ENCODE measurements around the gene ABHD6. TPM values are rescaled to one million over a fixed set of nuclear protein-coding genes. Genes with fewer than 3 reads are reported as not detected.
"Not testable (repeated sequence)": the region's sequence is repeated elsewhere in the genome, so short reads cannot be mapped to it uniquely, and the experiment has no call there.

The ABHD6 gene
- total RNA-seq, 2 experiments from 2014 or later, result 3.3 to 3.7 TPM

- DNase-seq (no peak), ATAC-seq (no peak)
- POLR2A ChIA-PET, result interaction anchor here (0.8 to 4.0 kb wide), 4 partner anchors 9 to 28 kb away, joined by 3 to 16 read pairs (median 4); partner anchors contain the start of genes HTD2 and RPP14
- H3K27me3 Mint-ChIP-seq, result no peaks in the 10 kb centered on the region
- TF ChIP-seq, protein P1, sequence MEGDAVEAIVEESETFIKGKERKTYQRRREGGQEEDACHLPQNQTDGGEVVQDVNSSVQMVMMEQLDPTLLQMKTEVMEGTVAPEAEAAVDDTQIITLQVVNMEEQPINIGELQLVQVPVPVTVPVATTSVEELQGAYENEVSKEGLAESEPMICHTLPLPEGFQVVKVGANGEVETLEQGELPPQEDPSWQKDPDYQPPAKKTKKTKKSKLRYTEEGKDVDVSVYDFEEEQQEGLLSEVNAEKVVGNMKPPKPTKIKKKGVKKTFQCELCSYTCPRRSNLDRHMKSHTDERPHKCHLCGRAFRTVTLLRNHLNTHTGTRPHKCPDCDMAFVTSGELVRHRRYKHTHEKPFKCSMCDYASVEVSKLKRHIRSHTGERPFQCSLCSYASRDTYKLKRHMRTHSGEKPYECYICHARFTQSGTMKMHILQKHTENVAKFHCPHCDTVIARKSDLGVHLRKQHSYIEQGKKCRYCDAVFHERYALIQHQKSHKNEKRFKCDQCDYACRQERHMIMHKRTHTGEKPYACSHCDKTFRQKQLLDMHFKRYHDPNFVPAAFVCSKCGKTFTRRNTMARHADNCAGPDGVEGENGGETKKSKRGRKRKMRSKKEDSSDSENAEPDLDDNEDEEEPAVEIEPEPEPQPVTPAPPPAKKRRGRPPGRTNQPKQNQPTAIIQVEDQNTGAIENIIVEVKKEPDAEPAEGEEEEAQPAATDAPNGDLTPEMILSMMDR (IDR thresholded peaks at IDR 0.05), result no peak
- no peaks in the 10 kb centered on the region for H3K9me3 Mint-ChIP-seq
- peaks cover 31% of the 10 kb centered on the region for H3K4me1 Mint-ChIP-seq (ENCODE audit: low read depth)
- H3K27ac Mint-ChIP-seq, result peak overlapping the region; percentile 92
- intact Hi-C loops (cut with micrococcal nuclease), result no loop called here
- peaks cover 15% of the 10 kb centered on the region for H3K36me3 Mint-ChIP-seq (ENCODE audit: low read depth)
- H3K4me3 Mint-ChIP-seq, result peak overlapping the region; percentile 92
- CTCF ChIA-PET, result interaction anchor here (0.6 to 7.2 kb wide), 7 partner anchors 10 to 170 kb away, joined by 3 to 44 read pairs (median 5); partner anchors contain the start of genes HTD2 and RPP14
These were observed 98.0 kb downstream of the ABHD6 start for GRCh38 chr3:58335652-58335947.

GRCh38 chr3:58336135-58336882 lies 98.7 kb downstream of the ABHD6 start:
- no peaks in the 10 kb centered on the region for H3K27me3 Mint-ChIP-seq
- DNase-seq (no peak), ATAC-seq (no peak)
- POLR2A ChIA-PET, result interaction anchor here (0.6 to 1.4 kb wide), 5 partner anchors 9 to 18 kb away, joined by 3 to 4 read pairs (median 4); no protein-coding TSS in a partner anchor
- H3K4me3 Mint-ChIP-seq, result no peak overlapping the region
- CTCF ChIA-PET, result interaction anchor here (0.9 to 7.2 kb wide), 6 partner anchors 10 to 171 kb away, joined by 3 to 44 read pairs (median 6); partner anchors contain the start of genes HTD2 and RPP14
- peaks cover 19% of the 10 kb centered on the region for H3K36me3 Mint-ChIP-seq (ENCODE audit: low read depth)
- intact Hi-C loops (cut with micrococcal nuclease), result no loop called here
- TF ChIP-seq, protein P1 (IDR thresholded peaks at IDR 0.05), result no peak
- H3K27ac Mint-ChIP-seq, result no peak overlapping the region
- H3K9me3 Mint-ChIP-seq, result no peaks in the 10 kb centered on the region
- H3K4me1 Mint-ChIP-seq (ENCODE audit: low read depth), result peaks cover 32% of the 10 kb centered on the region

DNA sequence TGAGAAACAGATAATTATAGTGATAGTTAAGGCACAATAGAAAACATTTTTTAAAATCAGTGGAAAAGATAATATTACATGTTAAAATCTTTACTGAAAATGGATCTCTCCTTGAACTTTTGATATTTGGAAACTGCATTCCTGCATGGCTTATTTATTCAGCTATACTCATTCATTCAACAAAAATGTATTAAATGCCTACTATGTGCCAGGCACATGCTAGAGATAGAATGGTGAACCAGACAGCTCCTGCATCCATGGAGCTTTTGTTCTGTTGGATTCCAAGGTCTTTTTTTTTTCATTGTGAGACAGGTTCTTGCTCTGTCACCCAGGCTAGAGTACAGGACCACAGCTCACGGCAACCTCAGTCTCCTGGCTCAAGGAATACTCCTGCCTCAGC lies 99.6 kb downstream of the ABHD6 start:
- intact Hi-C loops (cut with micrococcal nuclease), result no loop called here
- no peak for DNase-seq
- Mint-ChIP-seq H3K27ac (no peak overlapping the region), H3K36me3 (ENCODE audit: low read depth) (peaks cover 19% of the 10 kb centered on the region), H3K9me3 (no peaks in the 10 kb centered on the region), H3K27me3 (no peaks in the 10 kb centered on the region), H3K4me1 (ENCODE audit: low read depth) (peaks cover 32% of the 10 kb centered on the region), H3K4me3 (no peak overlapping the region)
- ChIA-PET POLR2A (interaction anchor here (1.1 kb wide), 1 partner anchor 13 kb away, joined by 3 read pairs; no protein-coding TSS in a partner anchor), CTCF (interaction anchor here (1.4 to 7.2 kb wide), 5 partner anchors 11 to 160 kb away, joined by 4 to 44 read pairs (median 8); partner anchors contain the start of genes HTD2 and RPP14)
- ATAC-seq, result no peak
- TF ChIP-seq, protein P1 (IDR thresholded peaks at IDR 0.05), result no peak

- H3K27me3 Mint-ChIP-seq; DNase-seq; H3K27ac Mint-ChIP-seq; intact Hi-C loops (cut with micrococcal nuclease); ATAC-seq; H3K4me3 Mint-ChIP-seq; POLR2A ChIA-PET; H3K9me3 Mint-ChIP-seq: not testable (repeated sequence)
- peaks cover 28% of the 10 kb centered on the region for H3K4me1 Mint-ChIP-seq (ENCODE audit: low read depth)
- CTCF ChIA-PET, result interaction anchor here (0.6 to 1.4 kb wide), 2 partner anchors 17 to 33 kb away, joined by 3 to 4 read pairs; partner anchors contain the start of genes HTD2 and RPP14
- peaks cover 22% of the 10 kb centered on the region for H3K36me3 Mint-ChIP-seq (ENCODE audit: low read depth)
These were observed 101.6 kb downstream of the ABHD6 start for GRCh38 chr3:58339146-58339545.

GRCh38 chr3:58340594-58341244 lies 103.1 kb downstream of the ABHD6 start:
- no peaks in the 10 kb centered on the region for H3K9me3 Mint-ChIP-seq
- H3K36me3 Mint-ChIP-seq (ENCODE audit: low read depth), result peaks cover 18% of the 10 kb centered on the region
- DNase-seq, result no peak
- no peak overlapping the region for H3K27ac Mint-ChIP-seq
- CTCF ChIA-PET, result interaction anchor here (0.6 to 1.9 kb wide), 4 partner anchors 10 to 290 kb away, joined by 3 to 7 read pairs (median 4); partner anchors contain the start of gene HTD2
- H3K27me3 Mint-ChIP-seq, result no peaks in the 10 kb centered on the region
- intact Hi-C loops (cut with micrococcal nuclease), result no loop called here
- peaks cover 13% of the 10 kb centered on the region for H3K4me1 Mint-ChIP-seq (ENCODE audit: low read depth)
- TF ChIP-seq, protein P1 (IDR thresholded peaks at IDR 0.05), result no peak
- ATAC-seq, result no peak
- POLR2A ChIA-PET, result no interaction called here
- H3K4me3 Mint-ChIP-seq, result no peak overlapping the region
